IPS-18a (cell line): ENCODE measurements around the gene CYP26A1.

Experiments used
- H3K27ac ChIP-seq: one replicate; pipeline ENCODE4 v1.5.1; 2013; ENCODE audit warnings: low read length
- H3K27me3 ChIP-seq: one replicate; pipeline ENCODE4 v1.6.1; 2013; ENCODE audit warnings: mild to moderate bottlenecking, low read length; ENCODE audit not compliant: control insufficient read depth, insufficient read depth
- H3K36me3 ChIP-seq: one replicate; pipeline ENCODE4 v1.6.1; 2013; ENCODE audit warnings: low read depth, low read length; ENCODE audit not compliant: control insufficient read depth
- H3K4me1 ChIP-seq: one replicate; pipeline ENCODE4 v1.6.1; 2013; ENCODE audit warnings: low read depth, low read length; ENCODE audit not compliant: control insufficient read depth
- H3K4me3 ChIP-seq: one replicate; pipeline ENCODE4 v1.5.1; 2013; ENCODE audit warnings: low read length
- H3K9ac ChIP-seq: one replicate; pipeline ENCODE4 v1.6.1; 2013; ENCODE audit warnings: mild to moderate bottlenecking, low read length, moderate library complexity
- H3K9me3 ChIP-seq: one replicate; pipeline ENCODE4 v1.6.1; 2013; ENCODE audit warnings: low read depth, low read length; ENCODE audit not compliant: control insufficient read depth

The CYP26A1 gene

GRCh38 chr10:93110472-93111146 lies 36.9 kb downstream of the CYP26A1 start:
- Histone ChIP-seq H3K4me3 (no peak overlapping the region), H3K9me3 (no peaks in the 10 kb centered on the region), H3K4me1 (peaks cover 4% of the 10 kb centered on the region), H3K27me3 (peaks cover 4% of the 10 kb centered on the region), H3K36me3 (no peaks in the 10 kb centered on the region), H3K27ac (no peak overlapping the region), H3K9ac (no peak overlapping the region)

GRCh38 chr10:93113042-93113441 lies 39.3 kb downstream of the CYP26A1 start:
- peaks cover 4% of the 10 kb centered on the region for H3K27me3 ChIP-seq
- H3K9me3 ChIP-seq, result no peaks in the 10 kb centered on the region

GRCh38 chr10:93115661-93116383 lies 42.1 kb downstream of the CYP26A1 start:
- Histone ChIP-seq H3K9me3 (no peaks in the 10 kb centered on the region), H3K4me3 (no peak overlapping the region), H3K4me1 (no peaks in the 10 kb centered on the region), H3K27me3 (peaks cover 4% of the 10 kb centered on the region), H3K27ac (no peak overlapping the region), H3K36me3 (no peaks in the 10 kb centered on the region), H3K9ac (no peak overlapping the region)

More at GRCh38 chr10:93113042-93113441, 39.3 kb downstream of the CYP26A1 start:
- Histone ChIP-seq H3K4me3 (no peak overlapping the region), H3K9ac (no peak overlapping the region), H3K4me1 (peaks cover 4% of the 10 kb centered on the region), H3K36me3 (no peaks in the 10 kb centered on the region), H3K27ac (no peak overlapping the region)

GRCh38 chr10:93121311-93121710 lies 47.6 kb downstream of the CYP26A1 start:
- no peak overlapping the region for H3K9ac ChIP-seq
- no peak overlapping the region for H3K27ac ChIP-seq
- H3K36me3 ChIP-seq, result no peaks in the 10 kb centered on the region
- H3K4me1 ChIP-seq, result no peaks in the 10 kb centered on the region
- no peaks in the 10 kb centered on the region for H3K9me3 ChIP-seq
- H3K4me3 ChIP-seq, result no peak overlapping the region
- no peaks in the 10 kb centered on the region for H3K27me3 ChIP-seq

GRCh38 chr10:93123766-93124165 lies 50.1 kb downstream of the CYP26A1 start:
- no peak overlapping the region for H3K4me3 ChIP-seq
- no peaks in the 10 kb centered on the region for H3K4me1 ChIP-seq
- no peaks in the 10 kb centered on the region for H3K27me3 ChIP-seq
- H3K9ac ChIP-seq, result no peak overlapping the region
- H3K36me3 ChIP-seq, result no peaks in the 10 kb centered on the region
- H3K27ac ChIP-seq, result no peak overlapping the region
- peaks cover 5% of the 10 kb centered on the region for H3K9me3 ChIP-seq

- Histone ChIP-seq H3K27ac (no peak overlapping the region), H3K9me3 (peaks cover 5% of the 10 kb centered on the region), H3K4me3 (no peak overlapping the region), H3K36me3 (no peaks in the 10 kb centered on the region), H3K9ac (no peak overlapping the region), H3K27me3 (no peaks in the 10 kb centered on the region), H3K4me1 (no peaks in the 10 kb centered on the region)
Observed at GRCh38 chr10:93124580-93125318, 51.1 kb downstream of the CYP26A1 start.

- H3K4me3 ChIP-seq, result no peak overlapping the region
- H3K9ac ChIP-seq, result no peak overlapping the region
- H3K9me3 ChIP-seq, result peaks cover 5% of the 10 kb centered on the region
- H3K4me1 ChIP-seq, result no peaks in the 10 kb centered on the region
- no peaks in the 10 kb centered on the region for H3K27me3 ChIP-seq
- H3K27ac ChIP-seq, result no peak overlapping the region
- H3K36me3 ChIP-seq, result no peaks in the 10 kb centered on the region
Observed at GRCh38 chr10:93125966-93126365, 52.3 kb downstream of the CYP26A1 start.

GRCh38 chr10:93126483-93127052 lies 52.9 kb downstream of the CYP26A1 start:
- Histone ChIP-seq H3K9me3 (peaks cover 5% of the 10 kb centered on the region), H3K27ac (no peak overlapping the region), H3K4me3 (no peak overlapping the region), H3K4me1 (no peaks in the 10 kb centered on the region), H3K27me3 (no peaks in the 10 kb centered on the region), H3K36me3 (no peaks in the 10 kb centered on the region), H3K9ac (no peak overlapping the region)
